Measurements from ENCODE around the gene ENDOD1. TPM values are rescaled to one million over a fixed set of nuclear protein-coding genes. Genes with fewer than 3 reads are reported as not detected.
"Not testable (repeated sequence)": the region's sequence is repeated elsewhere in the genome, so short reads cannot be mapped to it uniquely, and the experiment has no call there.

The ENDOD1 gene
- total and polyA plus RNA-seq, 2 experiments from 2014 or later: 0.76 to 4.0 TPM

- H3K4me1 ChIP-seq (ENCODE audit: insufficient read depth): not testable (repeated sequence)
Observed at GRCh38 chr11:95136747-95137146, 47.1 kb downstream of the ENDOD1 start.

GRCh38 chr11:95137299-95137698, 47.7 kb downstream of the ENDOD1 start:
- H3K27ac ChIP-seq (ENCODE audit: low read depth): no peak overlapping the region
- H3K4me1 Mint-ChIP-seq: no peaks in the 10 kb centered on the region
- no peaks in the 10 kb centered on the region for H3K9me3 Mint-ChIP-seq
- no peak overlapping the region for H3K4me2 ChIP-seq
- H3K27ac Mint-ChIP-seq: no peak overlapping the region
- no peak overlapping the region for H3K4me3 Mint-ChIP-seq
- H3K9me2 ChIP-seq (ENCODE audit: insufficient read depth): no peaks in the 10 kb centered on the region
- no peak for TF ChIP-seq POLR2AphosphoS5 (IDR thresholded peaks at IDR 0.05; ENCODE audit: low read depth)
- no peak for TF ChIP-seq CREB1 (CRISPR knock-in tag; IDR thresholded peaks at IDR 0.05; ENCODE audit: low read depth)
- H4K20me1 ChIP-seq (replicated peaks; ENCODE audit: insufficient read depth): 0 out of 2 replicates have a peak, but pooled peaks cover 2% of the 10 kb centered on the region
- H3F3A ChIP-seq (replicated peaks; ENCODE audit: low read depth): no peaks in the 10 kb centered on the region
- H3K36me3 Mint-ChIP-seq (ENCODE audit: low read depth): no peaks in the 10 kb centered on the region
- H3K27me3 ChIP-seq (ENCODE audit: insufficient read depth): peaks cover 10% of the 10 kb centered on the region; the same call in 1 of the 2 replicates
- no peaks in the 10 kb centered on the region for H3K27me3 Mint-ChIP-seq (ENCODE audit: insufficient read depth, low read depth, poor library complexity)
- H3K79me2 ChIP-seq (replicated peaks; ENCODE audit: insufficient read depth): no peaks in the 10 kb centered on the region
- ATAC-seq (no peak), DNase-seq (ENCODE audit: low spot score) (no peak)
- no peaks in the 10 kb centered on the region for H3K4me1 ChIP-seq (ENCODE audit: insufficient read depth)
- H3K36me3 ChIP-seq (ENCODE audit: insufficient read depth): no peaks in the 10 kb centered on the region
- H3K4me3 ChIP-seq: no peak overlapping the region
- H2AFZ ChIP-seq: no peak overlapping the region

More at GRCh38 chr11:95136747-95137146, 47.1 kb downstream of the ENDOD1 start:
- not testable (repeated sequence) for H3K27ac ChIP-seq (ENCODE audit: low read depth); H3K36me3 Mint-ChIP-seq (ENCODE audit: low read depth); H3K27me3 Mint-ChIP-seq (ENCODE audit: insufficient read depth, low read depth, poor library complexity); DNase-seq (ENCODE audit: low spot score); H3K36me3 ChIP-seq (ENCODE audit: insufficient read depth); H3K9me3 Mint-ChIP-seq; H3K4me2 ChIP-seq; H3K27me3 ChIP-seq (ENCODE audit: insufficient read depth); H3K9me2 ChIP-seq (ENCODE audit: insufficient read depth); H3K4me3 Mint-ChIP-seq; H2AFZ ChIP-seq; ATAC-seq; H3F3A ChIP-seq (replicated peaks; ENCODE audit: low read depth); H3K4me3 ChIP-seq; H4K20me1 ChIP-seq (replicated peaks; ENCODE audit: insufficient read depth); H3K79me2 ChIP-seq (replicated peaks; ENCODE audit: insufficient read depth); H3K27ac Mint-ChIP-seq; H3K4me1 Mint-ChIP-seq

- H3K4me1 ChIP-seq (ENCODE audit: insufficient read depth): no peaks in the 10 kb centered on the region
- no peak overlapping the region for H3K27ac ChIP-seq (ENCODE audit: low read depth)
- DNase-seq (ENCODE audit: low spot score) (no peak), ATAC-seq (no peak)
- no peak for TF ChIP-seq ZNF331 (CRISPR knock-in tag; IDR thresholded peaks at IDR 0.05; ENCODE audit: low read depth)
- peak; percentile 12 to 42; a peak in 2 of 4 replicates for TF ChIP-seq CTCF (conservative IDR thresholded peaks at IDR 0.05; ENCODE audit: low read depth in 2 of 2)
- no peak for TF ChIP-seq EZH2 (IDR thresholded peaks at IDR 0.05; ENCODE audit: low read depth, unreplicated experiment)
- H2AFZ ChIP-seq: no peak overlapping the region
- no peaks in the 10 kb centered on the region for H3K9me3 Mint-ChIP-seq
- no peaks in the 10 kb centered on the region for H3K4me1 Mint-ChIP-seq
- H4K20me1 ChIP-seq (replicated peaks; ENCODE audit: insufficient read depth): 0 out of 2 replicates have a peak, but pooled peaks cover 2% of the 10 kb centered on the region
- no peak overlapping the region for H3K4me3 ChIP-seq
- H3K4me2 ChIP-seq: no peak overlapping the region
- no peaks in the 10 kb centered on the region for H3K9me2 ChIP-seq (ENCODE audit: insufficient read depth)
- no peaks in the 10 kb centered on the region for H3K27me3 Mint-ChIP-seq (ENCODE audit: insufficient read depth, low read depth, poor library complexity)
- H3K36me3 Mint-ChIP-seq (ENCODE audit: low read depth): no peaks in the 10 kb centered on the region
- no peak overlapping the region for H3K27ac Mint-ChIP-seq
- no peaks in the 10 kb centered on the region for H3K36me3 ChIP-seq (ENCODE audit: insufficient read depth)
- no peaks in the 10 kb centered on the region for H3F3A ChIP-seq (replicated peaks; ENCODE audit: low read depth)
- no peaks in the 10 kb centered on the region for H3K79me2 ChIP-seq (replicated peaks; ENCODE audit: insufficient read depth)
- H3K27me3 ChIP-seq (ENCODE audit: insufficient read depth): peaks cover 11% of the 10 kb centered on the region; the same call in 1 of the 2 replicates
- no peak overlapping the region for H3K4me3 Mint-ChIP-seq
Observed at GRCh38 chr11:95138448-95138847, 48.8 kb downstream of the ENDOD1 start.
